ENCODE data around the gene SPTB. TPM values are rescaled to one million over a fixed set of nuclear protein-coding genes. Genes with fewer than 3 reads are reported as not detected.

Gene SPTB
- total and polyA plus RNA-seq, 2 experiments from 2014 or later, result 1.1 to 1.7 TPM

DNA sequence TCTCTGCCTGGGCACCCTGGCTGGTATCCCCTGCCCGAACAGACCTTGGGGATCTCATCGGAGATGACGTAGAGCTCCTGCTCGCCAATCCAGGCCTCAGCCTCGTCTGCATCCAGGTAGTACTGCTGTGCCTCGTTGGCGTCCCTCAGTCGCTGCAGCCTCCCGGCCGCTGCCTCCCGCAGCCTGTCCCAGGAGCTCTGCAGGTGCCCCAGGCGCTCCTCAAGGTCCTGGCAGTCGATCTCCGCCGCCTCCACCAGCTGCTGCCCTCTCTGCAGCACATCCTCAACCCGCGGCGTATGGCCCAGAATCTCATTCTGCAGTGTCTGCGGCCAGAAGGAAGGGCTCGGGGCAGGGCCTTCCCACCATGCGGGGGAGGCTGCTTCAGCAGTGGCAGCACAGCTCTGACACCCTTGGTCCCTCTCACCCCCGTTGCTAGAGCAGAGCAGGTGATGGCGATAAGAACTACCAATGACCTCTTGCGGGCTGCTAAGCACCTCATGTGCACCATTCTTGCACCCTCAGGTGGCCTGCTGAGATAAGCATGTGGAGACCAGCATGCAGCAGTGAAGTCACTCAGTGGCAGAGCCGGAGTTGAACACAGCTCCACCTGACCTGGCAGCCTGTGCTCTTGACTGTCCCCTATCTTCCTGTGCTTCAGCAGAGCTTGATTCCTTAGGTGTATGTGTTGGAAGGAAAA lies 104.5 kb downstream of the SPTB start:
- H3K9me3 ChIP-seq (ENCODE audit: low read depth), result no peaks in the 10 kb centered on the region
- H4K20me1 ChIP-seq (ENCODE audit: insufficient read depth, poor library complexity, severe bottlenecking), result no peaks in the 10 kb centered on the region
- no peak overlapping the region for H3K27ac ChIP-seq
- H3K9me2 ChIP-seq (replicated peaks; ENCODE audit: insufficient read depth), result no peaks in the 10 kb centered on the region
- no peak for DNase-seq (ENCODE audit: low spot score)
- no peaks in the 10 kb centered on the region for H3K36me3 ChIP-seq (replicated peaks; ENCODE audit: insufficient read depth, low read depth)
- no peaks in the 10 kb centered on the region for H3K4me1 ChIP-seq (ENCODE audit: insufficient read depth)
- H3K79me2 ChIP-seq, result no peaks in the 10 kb centered on the region
- WGBS (ENCODE audit: low lambda C conversion rate, missing lambda C conversion rate), result 88% methylated on average over 25 of the region's 25 CpGs
- H3K4me3 ChIP-seq, result no peak overlapping the region
- no peak overlapping the region for H2AFZ ChIP-seq
- H3K4me2 ChIP-seq, result no peak overlapping the region
- TF ChIP-seq EZH2phosphoT487 (IDR thresholded peaks at IDR 0.05; ENCODE audit: low read depth, severe bottlenecking, unreplicated experiment) (no peak), EZH2 (IDR thresholded peaks at IDR 0.05; ENCODE audit: borderline replicate concordance) (no peak), CTCF (IDR thresholded peaks at IDR 0.05; ENCODE audit: poor library complexity) (no peak)
- no peaks in the 10 kb centered on the region for H3K27me3 ChIP-seq

- Histone ChIP-seq H3K4me2 (no peak overlapping the region), H3K27ac (no peak overlapping the region), H3K4me3 (no peak overlapping the region), H3K9me3 (ENCODE audit: low read depth) (no peaks in the 10 kb centered on the region), H3K4me1 (ENCODE audit: insufficient read depth) (no peaks in the 10 kb centered on the region), H3K36me3 (replicated peaks; ENCODE audit: insufficient read depth, low read depth) (no peaks in the 10 kb centered on the region), H3K9me2 (replicated peaks; ENCODE audit: insufficient read depth) (no peaks in the 10 kb centered on the region), H3K27me3 (no peaks in the 10 kb centered on the region), H3K79me2 (no peaks in the 10 kb centered on the region), H2AFZ (no peak overlapping the region), H4K20me1 (ENCODE audit: insufficient read depth, poor library complexity, severe bottlenecking) (no peaks in the 10 kb centered on the region)
- 97% methylated on average over 16 of the region's 16 CpGs for WGBS (ENCODE audit: low lambda C conversion rate, missing lambda C conversion rate)
- no peak for DNase-seq (ENCODE audit: low spot score)
- TF ChIP-seq CTCF (IDR thresholded peaks at IDR 0.05; ENCODE audit: poor library complexity) (no peak), EZH2phosphoT487 (IDR thresholded peaks at IDR 0.05; ENCODE audit: low read depth, severe bottlenecking, unreplicated experiment) (no peak), EZH2 (IDR thresholded peaks at IDR 0.05; ENCODE audit: borderline replicate concordance) (no peak)
Observed at GRCh38 chr14:64774272-64774671, 105.4 kb downstream of the SPTB start.

DNA sequence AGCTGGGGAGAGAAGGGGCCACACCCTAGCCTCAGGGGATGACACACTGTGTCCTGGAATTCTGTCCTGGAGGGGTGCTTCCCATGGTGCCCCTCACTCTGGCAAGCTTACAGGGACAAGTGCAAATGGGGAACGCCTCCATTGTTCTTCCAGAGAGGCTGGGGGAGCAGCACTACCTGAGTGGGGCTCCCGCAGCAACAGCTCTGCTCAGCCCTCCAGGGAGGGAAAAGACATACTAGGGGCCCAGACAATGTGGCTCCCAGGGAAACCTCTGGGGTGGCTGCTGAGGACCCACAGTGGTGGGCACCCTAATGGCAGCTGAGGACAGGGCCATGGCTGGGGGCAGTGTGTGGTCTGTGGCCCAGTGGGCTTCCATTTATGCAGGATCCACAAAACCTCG lies 106.1 kb downstream of the SPTB start:
- Histone ChIP-seq H3K4me3 (no peak overlapping the region), H3K27ac (no peak overlapping the region), H3K9me3 (ENCODE audit: low read depth) (no peaks in the 10 kb centered on the region), H4K20me1 (ENCODE audit: insufficient read depth, poor library complexity, severe bottlenecking) (no peaks in the 10 kb centered on the region), H3K27me3 (no peaks in the 10 kb centered on the region), H3K4me2 (no peak overlapping the region), H3K4me1 (ENCODE audit: insufficient read depth) (no peaks in the 10 kb centered on the region), H3K9me2 (replicated peaks; ENCODE audit: insufficient read depth) (no peaks in the 10 kb centered on the region), H3K36me3 (replicated peaks; ENCODE audit: insufficient read depth, low read depth) (no peaks in the 10 kb centered on the region), H3K79me2 (no peaks in the 10 kb centered on the region), H2AFZ (no peak overlapping the region)
- DNase-seq (ENCODE audit: low spot score), result no peak
- WGBS (ENCODE audit: low lambda C conversion rate, missing lambda C conversion rate), result 92% methylated on average over 3 of the region's 3 CpGs
- no peak for TF ChIP-seq CTCF (IDR thresholded peaks at IDR 0.05; ENCODE audit: poor library complexity)
- no peak for TF ChIP-seq EZH2 (IDR thresholded peaks at IDR 0.05; ENCODE audit: borderline replicate concordance)
- TF ChIP-seq EZH2phosphoT487 (IDR thresholded peaks at IDR 0.05; ENCODE audit: low read depth, severe bottlenecking, unreplicated experiment), result no peak

All from hepatocyte (in vitro differentiated cells).